GM12878 (cell line): ENCODE results near the gene MT1E. TPM values are rescaled to one million over a fixed set of nuclear protein-coding genes. Genes with fewer than 3 reads are reported as not detected.
A peak's percentile ranks its signal among the peaks of the same experiment; 100 is the strongest.

ENCODE experiments used
- CBX5 ChIP-seq: sonication (generic); IDR thresholded peaks from 2 replicates; pipeline ENCODE4 v1.6.1; 2016; ENCODE audit warnings: low read depth, moderate library complexity, mild to moderate bottlenecking, inconsistent platforms
- EP300 ChIP-seq, 2 experiments: fragments of 150-350 bp in 1 of 2; IDR thresholded peaks; 2 replicates each; pipeline ENCODE4 v1.6.1; 2011 to 2012; ENCODE audit warnings: low read depth in 2 of 2, low read length in 2 of 2, borderline replicate concordance in 1 of 2, improper control_type of control experiment in 1 of 2, inconsistent platforms in 1 of 2; ENCODE audit not compliant: control insufficient read depth in 1 of 2
- IKZF1 ChIP-seq: fragments of 450-650 bp; conservative IDR thresholded peaks from 2 replicates; pipeline ENCODE4 v1.6.1; 2017; ENCODE audit warnings: antibody characterized with exemption, mild to moderate bottlenecking
- IRF4 ChIP-seq: IDR thresholded peaks from 2 replicates; pipeline ENCODE4 v1.6.1; 2011; ENCODE audit warnings: low read depth, low read length
- KAT2A ChIP-seq: conservative IDR thresholded peaks from 2 replicates; pipeline ENCODE4 v1.6.1; 2011; ENCODE audit warnings: low read depth, low read length; ENCODE audit not compliant: control insufficient read depth
- MYC ChIP-seq: IDR thresholded peaks from 2 replicates; pipeline ENCODE4 v1.6.1; 2011; ENCODE audit warnings: mild to moderate bottlenecking, low read length, moderate library complexity, inconsistent platforms; ENCODE audit not compliant: insufficient read depth, insufficient replicate concordance, insufficient read length, severe bottlenecking
- NFYA ChIP-seq: IDR thresholded peaks from 2 replicates; pipeline ENCODE4 v1.6.1; 2011; ENCODE audit warnings: low read depth, mild to moderate bottlenecking, low read length, improper control_type of control experiment, borderline replicate concordance
- NRF1 ChIP-seq: conservative IDR thresholded peaks from 2 replicates; pipeline ENCODE4 v1.6.1; 2011; ENCODE audit warnings: mild to moderate bottlenecking, low read depth, low read length, improper control_type of control experiment
- PAX5 ChIP-seq: IDR thresholded peaks from 2 replicates; pipeline ENCODE4 v1.6.1; 2011; ENCODE audit warnings: low read depth, low read length, borderline replicate concordance
- POU2F2 ChIP-seq: IDR thresholded peaks from 3 replicates; pipeline ENCODE4 v1.6.1; 2011; ENCODE audit warnings: low read depth, mild to moderate bottlenecking, low read length, borderline replicate concordance
- RAD21 ChIP-seq: IDR thresholded peaks from 2 replicates; pipeline ENCODE4 v1.6.1; 2011; ENCODE audit warnings: mild to moderate bottlenecking, low read depth, low read length, moderate library complexity; ENCODE audit not compliant: insufficient read depth
- RB1 ChIP-seq: fragments of 450-650 bp; formaldehyde crosslinking; IDR thresholded peaks from 2 replicates; pipeline ENCODE4 v1.6.1; 2017; ENCODE audit warnings: mild to moderate bottlenecking, borderline replicate concordance
- RUNX3 ChIP-seq: IDR thresholded peaks from 2 replicates; pipeline ENCODE4 v1.6.1; 2012; ENCODE audit warnings: low read length, inconsistent platforms
- SIX5 ChIP-seq: IDR thresholded peaks from 2 replicates; pipeline ENCODE4 v1.6.1; 2011; ENCODE audit warnings: mild to moderate bottlenecking, low read depth, low read length, moderate library complexity; ENCODE audit not compliant: severe bottlenecking
- SMARCA5 ChIP-seq: fragments of 450-650 bp; IDR thresholded peaks from 2 replicates; pipeline ENCODE4 v1.6.1; 2017; ENCODE audit warnings: mild to moderate bottlenecking
- SMC3 ChIP-seq: IDR thresholded peaks from 2 replicates; pipeline ENCODE4 v1.6.1; 2011; ENCODE audit warnings: low read length, improper control_type of control experiment, borderline replicate concordance
- TCF3 ChIP-seq: IDR thresholded peaks from 2 replicates; pipeline ENCODE4 v1.6.1; 2012; ENCODE audit warnings: low read depth, mild to moderate bottlenecking, low read length, borderline replicate concordance; ENCODE audit not compliant: insufficient read depth
- WRNIP1 ChIP-seq: IDR thresholded peaks from 2 replicates; pipeline ENCODE4 v1.6.1; 2011; ENCODE audit warnings: low read depth, low read length, improper control_type of control experiment, borderline replicate concordance
- ZNF24 ChIP-seq: fragments of 450-650 bp; IDR thresholded peaks from 2 replicates; pipeline ENCODE4 v1.6.1; 2017; ENCODE audit warnings: antibody characterized with exemption, mild to moderate bottlenecking
- ZNF274 ChIP-seq: IDR thresholded peaks from one replicate; pipeline ENCODE4 v1.8.0; 2011; ENCODE audit not compliant: insufficient read length, insufficient read depth
- polyA plus RNA-seq, 11 experiments: library from polyadenylated mRNA; depleted of rRNA in 4 of 11; unstranded in 6 of 11; stranded (reverse) in 5 of 11; fragments of >200 nt; fragmentation: Nextera tagmentation in 4 of 11; fragmentation: Illumina TruSeq in 1 of 11; extraction: Ambion mirVana in 4 of 11; extraction: Trizol in 1 of 11; gene quantifications; 1 replicate in 1 of 11; 2 replicates in 10 of 11; pipeline versions ENCODE4 v1.2.1 to v1.2.3, GENCODE V29; 2011 to 2016; ENCODE audit warnings: inconsistent platforms in 2 of 11, missing spikeins in 2 of 11, low read depth in 1 of 11
- total RNA-seq, 4 experiments: library from RNA; depleted of rRNA in 3 of 4; stranded (reverse); fragments of >200 nt in 3 of 4; fragmentation: Illumina TruSeq in 1 of 4; extraction: Trizol in 1 of 4; gene quantifications; 2 replicates each; pipeline versions ENCODE4 v1.2.1 to v1.2.3, GENCODE V29; 2013 to 2021
- TF ChIP-seq, protein P1 (sequence below): fragments of 150-350 bp; IDR thresholded peaks from 2 replicates; pipeline ENCODE4 v1.6.1; 2014; ENCODE audit warnings: mild to moderate bottlenecking, low read depth, low read length
- TF ChIP-seq, protein P2 (sequence below), 3 experiments: IDR thresholded peaks in 2 of 3; conservative IDR thresholded peaks in 1 of 3; 2 replicates each; pipeline ENCODE4 v1.5.1; 2011; ENCODE audit warnings: low read depth in 3 of 3, low read length in 3 of 3, mild to moderate bottlenecking in 3 of 3, control low read depth in 2 of 3, moderate library complexity in 2 of 3, inconsistent platforms in 1 of 3, mixed read lengths in 1 of 3; ENCODE audit not compliant: control insufficient read depth in 2 of 3, insufficient read depth in 1 of 3; ENCODE audit errors: extremely low read depth in 1 of 3
- TF ChIP-seq, protein P3 (sequence below): fragments of 450-650 bp; IDR thresholded peaks from 2 replicates; pipeline ENCODE4 v1.6.1; 2016; ENCODE audit warnings: mild to moderate bottlenecking

The MT1E gene
- total and polyA plus RNA-seq, 10 of the 15 experiments (the other 5 are each of a cell fraction or from before 2014, with no cell fraction given), result 5.8 to 22.3 (median 16.5) TPM

DNA sequence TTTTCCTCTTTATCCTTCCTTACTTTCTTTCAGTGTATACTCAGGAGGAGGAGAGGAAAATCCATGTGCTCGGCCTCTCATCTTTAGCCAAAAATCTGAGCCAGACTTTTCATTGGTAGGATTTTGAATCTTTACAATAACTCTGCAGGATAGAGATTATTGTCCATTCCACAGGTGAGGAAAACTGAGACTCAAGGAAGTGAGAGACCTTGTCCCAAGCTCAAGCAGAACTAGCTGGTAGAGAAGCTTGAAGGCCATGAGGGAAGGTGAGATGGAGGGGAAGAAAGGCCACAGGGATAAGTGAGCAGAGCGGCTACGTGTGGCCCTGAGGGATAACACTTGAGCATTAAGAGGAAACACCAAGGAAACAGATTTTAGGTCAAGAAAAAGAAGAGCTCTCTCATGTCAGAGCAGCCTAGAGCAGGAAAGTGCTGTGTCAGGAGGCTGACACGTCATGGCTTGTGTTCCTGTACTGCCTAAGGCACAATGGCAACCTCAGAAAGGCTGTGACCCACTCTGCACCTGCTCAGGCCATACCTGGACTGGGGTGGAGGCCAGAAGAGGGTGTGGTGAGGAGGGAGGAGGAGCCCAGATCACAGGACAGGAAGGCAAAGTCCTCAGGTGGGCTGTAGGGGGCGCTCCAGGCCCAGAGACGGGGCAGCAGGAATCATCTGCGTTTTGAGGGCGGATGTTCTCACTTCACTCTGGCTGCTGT lies 48.8 kb upstream of the MT1E start (continued):
- TF ChIP-seq, protein P1, sequence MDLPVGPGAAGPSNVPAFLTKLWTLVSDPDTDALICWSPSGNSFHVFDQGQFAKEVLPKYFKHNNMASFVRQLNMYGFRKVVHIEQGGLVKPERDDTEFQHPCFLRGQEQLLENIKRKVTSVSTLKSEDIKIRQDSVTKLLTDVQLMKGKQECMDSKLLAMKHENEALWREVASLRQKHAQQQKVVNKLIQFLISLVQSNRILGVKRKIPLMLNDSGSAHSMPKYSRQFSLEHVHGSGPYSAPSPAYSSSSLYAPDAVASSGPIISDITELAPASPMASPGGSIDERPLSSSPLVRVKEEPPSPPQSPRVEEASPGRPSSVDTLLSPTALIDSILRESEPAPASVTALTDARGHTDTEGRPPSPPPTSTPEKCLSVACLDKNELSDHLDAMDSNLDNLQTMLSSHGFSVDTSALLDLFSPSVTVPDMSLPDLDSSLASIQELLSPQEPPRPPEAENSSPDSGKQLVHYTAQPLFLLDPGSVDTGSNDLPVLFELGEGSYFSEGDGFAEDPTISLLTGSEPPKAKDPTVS, result no peak
- TF ChIP-seq EP300 (IDR thresholded peaks at IDR 0.05; ENCODE audit: borderline replicate concordance in 1 of 2, control insufficient read depth in 1 of 2, low read depth in 2 of 2, low read length in 2 of 2) (no peak), POU2F2 (no peak), SIX5 (no peak), ZNF274 (no peak), RUNX3 (peak; percentile 9; the same call in 1 of the 2 replicates), RB1 (peak; percentile 58; the same call in 1 of the 2 replicates), ZNF24 (no peak), SMARCA5 (peak; percentile 60; the same call in 1 of the 2 replicates), MYC (no peak), WRNIP1 (no peak), SMC3 (peak; percentile 91), KAT2A (no peak), PAX5 (no peak), CBX5 (no peak), IRF4 (0 out of 2 replicates have a peak, but pooled peaks have one; percentile 16), TCF3 (no peak), RAD21 (peak; percentile 95), NRF1 (no peak), IKZF1 (0 out of 2 replicates have a peak, but pooled peaks have one; percentile 18), NFYA (no peak)
- TF ChIP-seq, protein P2, sequence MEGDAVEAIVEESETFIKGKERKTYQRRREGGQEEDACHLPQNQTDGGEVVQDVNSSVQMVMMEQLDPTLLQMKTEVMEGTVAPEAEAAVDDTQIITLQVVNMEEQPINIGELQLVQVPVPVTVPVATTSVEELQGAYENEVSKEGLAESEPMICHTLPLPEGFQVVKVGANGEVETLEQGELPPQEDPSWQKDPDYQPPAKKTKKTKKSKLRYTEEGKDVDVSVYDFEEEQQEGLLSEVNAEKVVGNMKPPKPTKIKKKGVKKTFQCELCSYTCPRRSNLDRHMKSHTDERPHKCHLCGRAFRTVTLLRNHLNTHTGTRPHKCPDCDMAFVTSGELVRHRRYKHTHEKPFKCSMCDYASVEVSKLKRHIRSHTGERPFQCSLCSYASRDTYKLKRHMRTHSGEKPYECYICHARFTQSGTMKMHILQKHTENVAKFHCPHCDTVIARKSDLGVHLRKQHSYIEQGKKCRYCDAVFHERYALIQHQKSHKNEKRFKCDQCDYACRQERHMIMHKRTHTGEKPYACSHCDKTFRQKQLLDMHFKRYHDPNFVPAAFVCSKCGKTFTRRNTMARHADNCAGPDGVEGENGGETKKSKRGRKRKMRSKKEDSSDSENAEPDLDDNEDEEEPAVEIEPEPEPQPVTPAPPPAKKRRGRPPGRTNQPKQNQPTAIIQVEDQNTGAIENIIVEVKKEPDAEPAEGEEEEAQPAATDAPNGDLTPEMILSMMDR (IDR thresholded peaks at IDR 0.05 in 2 of 3, conservative IDR thresholded peaks at IDR 0.05 in 1 of 3; ENCODE audit: control insufficient read depth in 2 of 3, extremely low read depth in 1 of 3, insufficient read depth in 1 of 3, low read depth in 3 of 3, low read length in 3 of 3), result peak; percentile 89 to 96 (median 95)
- TF ChIP-seq, protein P3, sequence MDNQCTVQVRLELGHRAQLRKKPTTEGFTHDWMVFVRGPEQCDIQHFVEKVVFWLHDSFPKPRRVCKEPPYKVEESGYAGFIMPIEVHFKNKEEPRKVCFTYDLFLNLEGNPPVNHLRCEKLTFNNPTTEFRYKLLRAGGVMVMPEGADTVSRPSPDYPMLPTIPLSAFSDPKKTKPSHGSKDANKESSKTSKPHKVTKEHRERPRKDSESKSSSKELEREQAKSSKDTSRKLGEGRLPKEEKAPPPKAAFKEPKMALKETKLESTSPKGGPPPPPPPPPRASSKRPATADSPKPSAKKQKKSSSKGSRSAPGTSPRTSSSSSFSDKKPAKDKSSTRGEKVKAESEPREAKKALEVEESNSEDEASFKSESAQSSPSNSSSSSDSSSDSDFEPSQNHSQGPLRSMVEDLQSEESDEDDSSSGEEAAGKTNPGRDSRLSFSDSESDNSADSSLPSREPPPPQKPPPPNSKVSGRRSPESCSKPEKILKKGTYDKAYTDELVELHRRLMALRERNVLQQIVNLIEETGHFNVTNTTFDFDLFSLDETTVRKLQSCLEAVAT, result 0 out of 2 replicates have a peak, but pooled peaks have one; percentile 15
